Measurements from ENCODE around the gene KRTAP29-1.

Gene KRTAP29-1

DNA sequence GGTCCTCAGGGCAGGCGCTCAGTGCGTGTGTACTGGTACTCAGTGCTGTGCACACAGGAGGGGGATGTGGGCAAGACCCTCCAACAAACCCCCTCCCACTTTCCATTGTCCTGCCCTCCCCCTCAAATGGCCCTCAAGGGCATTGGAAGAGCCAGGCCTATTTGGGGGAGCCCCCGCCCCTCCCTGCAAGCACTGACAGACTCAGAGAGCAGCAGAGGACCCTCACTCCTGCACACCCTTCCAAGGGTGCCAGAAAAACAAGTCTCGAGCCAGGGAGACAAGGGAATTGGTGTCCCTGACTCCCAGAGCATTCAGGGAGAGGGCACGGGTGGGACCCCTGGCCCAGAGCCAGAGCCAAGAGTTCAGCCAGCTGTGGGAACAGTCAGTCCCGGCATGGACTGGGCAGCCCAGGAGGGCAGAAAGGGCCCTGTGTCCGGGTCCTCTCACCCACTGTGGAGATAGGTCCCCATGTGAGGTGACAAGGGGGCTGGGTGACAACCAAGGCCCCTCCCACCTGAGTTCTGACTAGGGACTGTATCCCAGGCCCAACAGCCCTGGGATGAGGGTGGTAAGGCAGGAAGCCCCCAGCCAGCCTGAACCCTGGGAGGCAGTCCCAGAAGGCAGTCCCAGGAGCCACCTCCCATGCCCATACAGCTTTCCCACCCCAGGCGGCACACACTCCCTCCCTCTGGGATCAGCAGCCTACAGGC, 24.9 kb upstream of the KRTAP29-1 start:
- no peak for DNase-seq (ENCODE audit: low spot score)
- TF ChIP-seq, protein P1, sequence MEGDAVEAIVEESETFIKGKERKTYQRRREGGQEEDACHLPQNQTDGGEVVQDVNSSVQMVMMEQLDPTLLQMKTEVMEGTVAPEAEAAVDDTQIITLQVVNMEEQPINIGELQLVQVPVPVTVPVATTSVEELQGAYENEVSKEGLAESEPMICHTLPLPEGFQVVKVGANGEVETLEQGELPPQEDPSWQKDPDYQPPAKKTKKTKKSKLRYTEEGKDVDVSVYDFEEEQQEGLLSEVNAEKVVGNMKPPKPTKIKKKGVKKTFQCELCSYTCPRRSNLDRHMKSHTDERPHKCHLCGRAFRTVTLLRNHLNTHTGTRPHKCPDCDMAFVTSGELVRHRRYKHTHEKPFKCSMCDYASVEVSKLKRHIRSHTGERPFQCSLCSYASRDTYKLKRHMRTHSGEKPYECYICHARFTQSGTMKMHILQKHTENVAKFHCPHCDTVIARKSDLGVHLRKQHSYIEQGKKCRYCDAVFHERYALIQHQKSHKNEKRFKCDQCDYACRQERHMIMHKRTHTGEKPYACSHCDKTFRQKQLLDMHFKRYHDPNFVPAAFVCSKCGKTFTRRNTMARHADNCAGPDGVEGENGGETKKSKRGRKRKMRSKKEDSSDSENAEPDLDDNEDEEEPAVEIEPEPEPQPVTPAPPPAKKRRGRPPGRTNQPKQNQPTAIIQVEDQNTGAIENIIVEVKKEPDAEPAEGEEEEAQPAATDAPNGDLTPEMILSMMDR (IDR thresholded peaks at IDR 0.05; ENCODE audit: borderline replicate concordance, control extremely low read depth, extremely low read depth, insufficient read depth, missing control alignments) = no peak
- in situ Hi-C loops (cut with MboI; ENCODE audit: low sequenced_read_pairs, unreplicated experiment) = no loop called here

DNA sequence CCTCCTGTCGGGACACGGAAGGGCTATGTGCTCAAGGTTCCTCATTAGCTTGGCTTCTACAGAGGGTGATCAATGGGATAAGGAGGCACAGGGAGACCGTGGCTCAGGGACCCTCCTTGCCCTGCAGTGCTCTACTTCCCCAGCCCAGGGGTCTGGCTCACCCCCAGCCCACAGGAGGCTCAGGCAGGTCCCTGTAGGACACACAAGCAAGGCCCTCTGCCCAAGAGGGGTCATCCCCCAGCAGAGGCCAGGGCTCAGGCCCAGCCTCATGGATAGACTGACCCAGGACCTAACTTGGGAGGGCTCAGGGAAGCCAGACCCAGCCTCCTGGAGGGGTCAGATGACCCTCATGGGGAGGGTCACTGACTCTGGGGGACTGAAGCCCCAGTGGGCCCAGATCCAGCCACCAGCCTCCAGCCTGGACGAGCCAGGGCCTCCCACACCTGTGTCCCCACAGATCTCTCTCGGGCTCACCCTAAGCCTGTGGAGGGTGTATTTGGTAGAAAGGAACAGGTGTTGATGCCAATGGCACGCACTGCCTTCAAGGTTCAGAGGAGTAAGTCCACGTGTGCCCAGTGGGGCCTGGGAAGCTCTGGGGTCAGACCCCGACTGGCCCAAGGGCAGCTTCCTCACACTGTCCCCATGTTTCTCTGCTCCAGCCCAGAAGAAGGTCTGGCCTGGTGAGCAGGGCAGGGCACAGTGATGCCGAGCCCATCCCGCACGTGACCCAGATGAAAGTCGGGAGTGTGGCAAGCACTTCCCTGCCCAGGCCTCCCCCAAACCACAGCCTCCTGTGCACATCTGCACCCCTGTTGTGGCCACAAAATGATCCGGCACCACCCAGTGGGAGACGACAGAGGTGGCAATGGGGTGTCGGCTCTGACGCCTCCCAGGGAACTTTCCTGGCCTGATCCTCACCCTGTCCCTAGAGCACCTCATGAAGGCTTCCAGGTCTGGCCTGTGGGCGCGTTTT, 23.8 kb upstream of the KRTAP29-1 start:
- TF ChIP-seq, protein P1 (IDR thresholded peaks at IDR 0.05; ENCODE audit: borderline replicate concordance, control extremely low read depth, extremely low read depth, insufficient read depth, missing control alignments) = no peak
- in situ Hi-C loops (cut with MboI; ENCODE audit: low sequenced_read_pairs, unreplicated experiment) = no loop called here
- no peak for DNase-seq (ENCODE audit: low spot score)

DNA sequence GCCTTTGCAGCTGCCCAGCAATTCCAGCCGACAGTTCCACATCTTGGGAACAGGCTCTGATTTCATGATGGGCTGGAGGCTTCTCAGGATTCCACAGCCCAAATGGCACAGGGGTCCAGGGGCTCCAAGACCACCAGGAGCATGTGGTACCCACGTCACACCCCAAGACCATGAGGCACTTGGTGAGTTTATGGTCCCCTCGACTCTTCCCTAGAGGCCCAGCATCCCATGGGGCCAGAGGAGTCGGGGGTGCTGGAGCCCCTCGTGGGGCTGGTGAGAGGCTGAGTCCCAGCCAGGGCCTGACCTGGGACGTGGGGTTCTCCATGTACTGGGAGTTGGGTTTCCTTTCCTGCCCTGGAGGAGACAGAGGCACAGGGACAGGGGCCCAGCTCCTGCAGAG, 23.0 kb upstream of the KRTAP29-1 start:
- TF ChIP-seq, protein P1 (IDR thresholded peaks at IDR 0.05; ENCODE audit: borderline replicate concordance, control extremely low read depth, extremely low read depth, insufficient read depth, missing control alignments) = no peak
- no peak for DNase-seq (ENCODE audit: low spot score)
- in situ Hi-C loops (cut with MboI; ENCODE audit: low sequenced_read_pairs, unreplicated experiment) = no loop called here

DNA sequence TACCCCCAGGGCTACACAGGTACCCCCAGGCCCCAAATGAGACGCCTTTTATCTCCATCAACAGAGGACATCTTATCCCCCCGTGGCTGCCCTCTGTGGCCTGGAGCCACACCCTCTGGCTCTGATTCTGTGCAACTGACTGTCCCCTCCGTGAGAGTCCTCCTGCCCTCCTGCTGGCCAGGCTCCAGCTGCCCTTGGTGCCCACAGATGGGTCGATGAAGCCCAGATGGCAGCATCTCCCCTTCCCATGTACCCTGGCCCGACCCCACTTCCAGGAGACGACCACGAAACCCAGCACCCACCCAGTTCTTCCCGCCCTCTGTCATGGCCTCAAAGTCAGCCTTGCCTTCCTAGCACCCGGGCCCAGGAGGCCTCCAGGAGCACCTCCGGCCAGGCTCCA, 22.5 kb upstream of the KRTAP29-1 start:
- TF ChIP-seq, protein P1 (IDR thresholded peaks at IDR 0.05; ENCODE audit: borderline replicate concordance, control extremely low read depth, extremely low read depth, insufficient read depth, missing control alignments) = no peak
- in situ Hi-C loops (cut with MboI; ENCODE audit: low sequenced_read_pairs, unreplicated experiment) = no loop called here

DNA sequence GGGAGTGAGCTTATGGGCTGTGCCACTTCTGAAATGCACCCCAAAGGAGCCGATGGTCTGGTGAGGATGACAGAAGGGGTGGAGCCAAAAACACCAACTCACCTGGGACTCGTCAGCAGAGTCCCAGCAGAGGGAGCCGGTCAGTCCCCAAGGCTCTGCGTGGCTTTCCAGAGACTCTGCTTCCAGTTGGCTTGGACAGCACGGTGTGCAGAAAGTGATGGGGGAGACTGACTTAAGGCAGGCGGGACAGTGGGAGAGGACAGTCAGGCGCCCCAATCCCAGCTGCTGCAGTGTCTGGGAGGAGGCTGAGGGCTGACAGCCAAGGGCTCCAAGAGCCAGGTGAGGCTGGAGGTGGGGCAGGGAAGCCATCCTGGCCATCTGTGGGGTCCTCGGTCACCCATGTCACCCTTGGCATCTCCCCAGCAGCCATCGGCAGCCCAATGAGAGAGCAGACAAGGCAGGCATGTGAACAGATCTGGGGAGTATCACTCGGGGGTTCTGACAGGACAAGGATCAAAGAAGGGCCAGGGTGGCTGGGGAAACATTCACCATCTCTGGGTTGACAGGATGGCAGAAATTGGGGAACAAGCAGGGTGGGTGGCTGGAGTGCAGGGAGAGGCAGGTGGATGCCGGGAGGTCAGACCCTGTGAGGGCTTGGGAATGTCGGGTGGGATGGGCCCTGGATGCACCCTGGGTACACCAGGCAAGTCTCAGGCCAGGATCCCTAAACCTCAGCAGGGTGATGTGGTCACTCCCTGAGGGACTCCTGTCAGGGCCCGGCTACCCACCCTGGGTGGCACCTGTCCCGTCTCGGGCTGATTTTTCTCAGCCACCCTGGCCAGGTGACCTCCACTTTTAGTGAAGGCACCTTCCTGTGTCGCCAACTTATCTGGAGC, 21.8 kb upstream of the KRTAP29-1 start:
- no peak for DNase-seq (ENCODE audit: low spot score)
- TF ChIP-seq, protein P1 (IDR thresholded peaks at IDR 0.05; ENCODE audit: borderline replicate concordance, control extremely low read depth, extremely low read depth, insufficient read depth, missing control alignments) = no peak
- in situ Hi-C loops (cut with MboI; ENCODE audit: low sequenced_read_pairs, unreplicated experiment) = loop anchor here (25.0 kb wide), 1 partner anchor 412 kb away; no protein-coding TSS in a partner anchor

More for the DNA sequence above, 22.5 kb upstream of the KRTAP29-1 start:
- no peak for DNase-seq (ENCODE audit: low spot score)

All from GM13976 (cell line).